GM21619 (cell line): ENCODE measurements around the gene SLC18A3.

ENCODE experiments used
- ATAC-seq: cut with Tn5 transposase; IDR thresholded peaks from one replicate; pipeline ENCODE4 v1.9.1; 2021; ENCODE audit not compliant: unreplicated experiment

Gene SLC18A3

GRCh38 chr10:49610114-49610457 is at the start of gene SLC18A3:
Gene SLC18A3 (plus strand): TSS chr10:49610310. CDS start chr10:49610741, 431 bp downstream.
- ATAC-seq = no peak

- ATAC-seq = no peak
Observed at GRCh38 chr10:49560526-49560925, 49.6 kb upstream of the SLC18A3 start.

GRCh38 chr10:49562893-49563292 is 47.2 kb upstream of the SLC18A3 start:
- no peak for ATAC-seq

GRCh38 chr10:49564461-49565009 is 45.6 kb upstream of the SLC18A3 start:
- no peak for ATAC-seq

- no peak for ATAC-seq
Observed at GRCh38 chr10:49567810-49568209, 42.3 kb upstream of the SLC18A3 start.

- no peak for ATAC-seq
Observed at GRCh38 chr10:49568235-49568634, 41.9 kb upstream of the SLC18A3 start.

GRCh38 chr10:49569031-49569631 is 41.0 kb upstream of the SLC18A3 start:
- no peak for ATAC-seq

- no peak for ATAC-seq
Observed at GRCh38 chr10:49571388-49571787, 38.7 kb upstream of the SLC18A3 start.

GRCh38 chr10:49572594-49573114 is 37.5 kb upstream of the SLC18A3 start:
- no peak for ATAC-seq

- no peak for ATAC-seq
Observed at GRCh38 chr10:49575489-49576072, 34.5 kb upstream of the SLC18A3 start.

- ATAC-seq = no peak
Observed at GRCh38 chr10:49577182-49577925, 32.8 kb upstream of the SLC18A3 start.

GRCh38 chr10:49578392-49578791 is 31.7 kb upstream of the SLC18A3 start:
- no peak for ATAC-seq

GRCh38 chr10:49579621-49580020 is 30.5 kb upstream of the SLC18A3 start:
- no peak for ATAC-seq

GRCh38 chr10:49585387-49585786 is 24.7 kb upstream of the SLC18A3 start:
- ATAC-seq = no peak

GRCh38 chr10:49587981-49588380 is 22.1 kb upstream of the SLC18A3 start:
- ATAC-seq = no peak

GRCh38 chr10:49592726-49593563 is 17.2 kb upstream of the SLC18A3 start:
- ATAC-seq = peak; percentile 83

- ATAC-seq = no peak
Observed at GRCh38 chr10:49593564-49593875, 16.6 kb upstream of the SLC18A3 start.

- no peak for ATAC-seq
Observed at GRCh38 chr10:49593998-49594397, 16.1 kb upstream of the SLC18A3 start.

- ATAC-seq = no peak
Observed at GRCh38 chr10:49594594-49594993, 15.5 kb upstream of the SLC18A3 start.

GRCh38 chr10:49595003-49595712 is 15.0 kb upstream of the SLC18A3 start:
- ATAC-seq = no peak
